HTERT RPE-1 (cell line): ENCODE results near the gene PTPRM.
"Not testable (repeated sequence)": the region's sequence is repeated elsewhere in the genome, so short reads cannot be mapped to it uniquely, and the experiment has no call there.

ENCODE experiments used
- in situ Hi-C: fragments of 300-500 bp; cut with MboI; formaldehyde crosslinking; loops from 4 replicates; pipeline ENCODE4 v1.14.3; 2020; ENCODE audit warnings: low sequenced_read_pairs

The PTPRM gene

GRCh38 chr18:7924616-7925015, 357.5 kb downstream of the PTPRM start:
- in situ Hi-C loops: no loop called here

DNA sequence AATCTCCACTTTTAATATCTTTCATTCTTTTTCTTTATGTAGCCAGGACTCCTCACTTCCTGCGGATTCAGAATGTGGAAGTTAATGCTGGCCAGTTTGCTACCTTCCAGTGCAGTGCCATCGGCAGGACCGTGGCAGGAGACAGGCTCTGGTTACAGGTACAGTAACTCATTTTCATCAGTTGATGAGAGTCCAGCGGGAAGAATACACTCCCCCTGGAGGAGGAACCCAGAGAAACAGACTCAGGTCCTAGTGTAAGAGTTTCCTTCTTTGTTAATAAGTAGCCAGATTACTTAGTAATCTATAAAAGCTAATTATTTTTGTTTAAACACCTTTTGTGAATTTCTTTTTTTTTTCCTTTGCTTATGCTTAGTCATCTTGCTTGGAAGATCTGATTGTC, 359.4 kb downstream of the PTPRM start:
- in situ Hi-C loops: no loop called here

- in situ Hi-C loops: no loop called here
Measured at GRCh38 chr18:7927119-7927518, 360.0 kb downstream of the PTPRM start.

GRCh38 chr18:7931763-7932162, 364.6 kb downstream of the PTPRM start:
- in situ Hi-C loops: no loop called here

- in situ Hi-C loops: no loop called here
Measured at GRCh38 chr18:7937268-7937667, 370.2 kb downstream of the PTPRM start.

GRCh38 chr18:7939521-7939920, 372.4 kb downstream of the PTPRM start:
- in situ Hi-C loops: no loop called here

DNA sequence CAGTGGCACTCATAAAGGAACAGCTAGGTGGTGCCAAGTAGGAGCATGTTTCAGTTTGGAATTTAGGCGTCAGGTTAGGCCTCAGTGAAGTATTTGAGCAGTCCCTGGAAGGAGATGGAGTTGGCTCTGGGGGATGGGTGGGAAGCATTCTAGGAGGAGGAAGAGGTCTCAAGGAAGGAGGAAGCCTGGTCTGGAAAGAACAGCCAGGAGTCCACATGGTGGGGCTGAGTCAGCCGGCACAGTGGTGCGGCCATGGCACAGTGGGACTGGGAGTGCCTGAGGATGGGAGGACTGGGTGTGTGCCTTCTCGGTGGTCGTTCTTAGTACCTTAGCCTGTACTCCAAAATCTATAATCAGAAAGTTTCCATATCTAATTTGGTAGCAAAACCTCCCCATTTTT, 373.3 kb downstream of the PTPRM start:
- in situ Hi-C loops: no loop called here

DNA sequence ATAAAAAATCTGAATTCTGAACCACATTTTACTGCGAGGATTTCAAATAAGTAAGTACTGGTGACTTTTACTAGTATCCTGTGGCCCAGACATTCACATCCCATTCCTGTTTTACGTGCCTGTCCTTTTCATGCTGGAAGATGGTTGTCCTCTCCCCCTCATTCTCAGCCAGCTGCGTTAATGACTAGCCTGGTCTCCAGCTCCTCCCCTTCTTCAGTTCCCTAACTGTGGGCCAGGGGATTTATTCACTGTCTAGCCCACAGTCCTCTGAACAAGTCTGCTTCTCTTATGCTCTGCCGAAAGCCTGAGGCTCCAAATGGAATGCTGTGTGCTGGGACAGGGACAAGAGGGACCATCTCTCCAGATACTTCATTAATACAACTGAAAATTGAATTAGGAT, 373.9 kb downstream of the PTPRM start:
- in situ Hi-C loops: no loop called here

DNA sequence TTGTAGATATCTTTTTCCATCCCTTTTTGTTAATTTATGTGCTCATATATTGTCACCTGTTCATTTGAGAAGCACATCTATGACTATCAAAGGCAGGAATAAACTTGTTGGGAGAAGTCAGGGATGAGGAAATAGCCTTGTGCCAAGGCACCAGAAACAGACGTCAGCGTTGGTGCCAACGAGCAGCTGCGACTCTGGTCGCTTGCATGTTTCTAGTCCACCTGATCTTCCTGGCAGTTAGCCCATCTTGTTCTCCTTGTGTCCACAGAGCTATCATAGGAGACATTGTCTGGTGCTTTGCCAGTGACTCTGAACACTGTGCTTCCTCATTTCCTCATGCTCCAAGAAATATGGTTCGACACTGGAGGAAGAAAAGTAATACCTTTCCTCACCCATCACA, 374.4 kb downstream of the PTPRM start:
- in situ Hi-C loops: no loop called here

- in situ Hi-C loops: no loop called here
Measured at GRCh38 chr18:7945882-7946281, 378.8 kb downstream of the PTPRM start.

DNA sequence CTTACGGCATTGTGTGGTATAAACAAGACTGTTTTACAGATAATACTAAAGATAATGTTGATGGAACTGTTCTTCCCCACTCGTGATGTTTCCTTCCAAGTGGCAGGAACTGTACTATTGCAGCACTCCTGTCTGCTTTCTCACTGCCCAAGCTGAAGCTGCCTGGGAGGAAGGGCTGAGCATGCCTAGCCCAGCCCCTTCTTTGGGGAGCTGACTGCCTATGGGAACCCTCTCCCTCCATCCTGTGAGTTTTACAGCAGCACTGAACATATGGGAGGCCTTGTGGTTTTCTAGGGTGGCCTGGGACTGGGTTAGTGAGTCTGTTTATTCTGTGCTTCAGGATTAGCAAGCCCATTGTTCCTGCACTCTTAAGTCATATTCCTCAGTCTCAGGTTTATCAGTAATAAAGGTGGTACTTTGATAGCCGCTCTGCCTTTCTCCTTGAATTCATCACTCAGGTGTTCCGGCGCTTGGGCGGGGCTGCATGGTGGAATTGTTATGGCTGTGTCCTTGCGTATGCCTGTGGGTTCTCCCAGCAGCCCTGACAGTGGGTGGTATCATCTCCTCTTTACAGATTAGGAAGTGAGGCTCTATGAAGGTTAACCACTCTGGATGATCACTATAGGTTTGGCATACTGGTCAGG, 379.7 kb downstream of the PTPRM start:
- in situ Hi-C loops: no loop called here

DNA sequence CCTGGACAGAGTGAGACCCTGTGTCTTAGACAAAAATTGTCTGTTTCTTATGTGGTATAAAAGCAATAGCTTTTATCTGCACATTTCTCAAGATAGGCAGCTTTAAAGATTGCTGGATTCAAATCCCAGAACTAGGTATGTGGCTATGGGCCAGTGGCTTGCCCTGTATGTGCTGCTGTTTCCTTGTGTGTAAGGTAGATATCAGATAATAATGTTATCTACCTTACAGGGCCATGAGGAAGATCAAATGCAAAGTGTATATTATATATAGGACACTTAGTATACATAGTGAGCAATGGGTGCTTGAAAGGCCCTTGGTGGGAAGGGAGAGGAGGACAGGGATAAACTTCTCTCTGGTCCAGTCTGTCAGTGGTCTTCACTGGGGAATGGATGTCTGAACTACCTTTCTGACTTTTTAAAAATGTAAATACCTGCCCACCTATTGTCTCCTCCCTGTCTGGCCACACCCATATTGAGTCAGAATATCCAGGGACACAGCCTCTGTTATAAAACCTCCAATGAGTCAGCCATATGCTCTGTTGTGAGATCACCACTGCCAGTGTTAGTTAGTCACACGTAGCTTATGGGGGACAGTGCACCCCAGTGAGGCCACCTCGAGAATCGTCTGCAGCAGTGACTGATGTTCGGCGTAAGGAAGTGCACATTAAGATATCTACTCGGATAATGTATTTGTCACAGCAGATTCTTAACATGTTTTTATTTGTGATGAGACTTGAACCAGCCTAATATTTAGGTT, 383.4 kb downstream of the PTPRM start:
- in situ Hi-C loops: no loop called here

DNA sequence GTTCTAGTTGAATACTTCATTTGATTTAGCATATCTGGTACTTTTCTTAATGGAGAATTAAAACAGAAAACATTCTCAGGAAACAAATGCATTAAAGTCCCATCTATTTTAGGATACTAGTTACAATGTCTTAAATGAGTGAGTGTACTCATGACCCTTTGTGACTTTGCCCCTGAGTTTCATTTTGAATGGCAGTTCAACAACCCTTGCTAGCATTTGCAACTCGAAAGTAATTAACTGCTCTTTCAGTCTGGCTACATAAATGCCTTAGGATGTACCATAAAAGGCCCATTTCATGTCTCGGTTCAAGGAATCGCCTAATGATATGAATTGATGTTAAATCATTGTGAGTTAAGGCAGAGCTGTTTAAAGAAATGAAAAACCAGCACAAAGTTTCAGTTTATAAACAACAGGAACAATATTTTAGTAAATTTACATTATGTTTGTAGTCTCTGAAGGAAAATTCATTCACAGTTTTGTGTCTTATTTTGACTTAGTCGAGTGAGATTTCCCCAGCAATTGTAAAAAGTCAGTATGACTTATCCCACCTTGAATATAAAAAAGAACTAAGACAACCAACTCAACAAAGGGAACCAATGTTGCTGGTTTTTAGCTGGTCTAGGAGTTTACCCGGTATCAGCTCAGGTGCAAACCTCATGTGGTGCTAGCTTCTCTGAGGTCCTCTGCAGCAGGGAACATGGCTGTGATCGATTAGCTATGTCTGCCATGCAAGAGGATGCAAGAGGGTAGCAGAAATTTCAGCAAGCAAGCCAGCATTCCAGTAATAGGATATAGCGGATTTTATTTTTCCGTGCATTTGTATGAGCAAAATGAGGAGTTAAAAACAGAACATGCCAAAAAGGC, 386.2 kb downstream of the PTPRM start:
- in situ Hi-C loops: no loop called here

- in situ Hi-C loops: no loop called here
Measured at GRCh38 chr18:7954238-7954637, 387.1 kb downstream of the PTPRM start.

DNA sequence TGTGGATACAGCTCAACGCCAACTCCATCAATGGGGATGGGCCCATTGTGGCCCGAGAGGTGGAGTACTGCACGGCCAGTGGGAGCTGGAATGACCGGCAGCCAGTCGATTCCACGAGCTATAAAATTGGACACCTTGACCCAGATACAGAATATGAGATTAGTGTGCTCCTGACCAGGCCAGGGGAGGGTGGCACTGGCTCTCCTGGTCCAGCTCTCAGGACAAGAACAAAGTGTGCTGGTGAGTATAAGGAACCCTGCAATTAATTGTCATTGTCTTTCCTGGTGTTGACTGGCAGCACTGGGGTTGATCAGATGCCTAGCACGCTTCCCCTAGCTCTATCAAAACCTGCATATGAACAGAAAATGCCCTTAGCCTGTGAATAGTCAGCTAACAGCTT, 388.1 kb downstream of the PTPRM start:
- in situ Hi-C loops: no loop called here

DNA sequence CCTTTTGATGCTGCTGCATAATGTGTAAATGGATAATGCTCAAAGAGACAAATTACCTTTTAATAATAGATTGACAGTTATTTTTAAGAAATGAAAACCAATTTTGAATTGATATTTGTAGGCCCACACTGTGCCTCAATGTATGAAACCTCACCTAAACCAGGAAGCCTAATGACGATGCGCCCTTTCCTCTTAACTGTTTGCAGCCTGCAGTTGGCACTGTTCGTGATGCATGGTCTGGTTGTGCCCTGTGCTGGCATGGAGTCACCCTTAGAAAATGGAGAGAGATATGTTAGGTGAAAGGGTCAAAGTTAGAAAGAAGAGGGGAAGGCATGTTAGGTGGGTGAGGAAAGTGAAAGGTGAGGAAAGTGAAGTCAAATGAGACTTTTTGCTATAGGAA, 390.2 kb downstream of the PTPRM start:
- in situ Hi-C loops: no loop called here

DNA sequence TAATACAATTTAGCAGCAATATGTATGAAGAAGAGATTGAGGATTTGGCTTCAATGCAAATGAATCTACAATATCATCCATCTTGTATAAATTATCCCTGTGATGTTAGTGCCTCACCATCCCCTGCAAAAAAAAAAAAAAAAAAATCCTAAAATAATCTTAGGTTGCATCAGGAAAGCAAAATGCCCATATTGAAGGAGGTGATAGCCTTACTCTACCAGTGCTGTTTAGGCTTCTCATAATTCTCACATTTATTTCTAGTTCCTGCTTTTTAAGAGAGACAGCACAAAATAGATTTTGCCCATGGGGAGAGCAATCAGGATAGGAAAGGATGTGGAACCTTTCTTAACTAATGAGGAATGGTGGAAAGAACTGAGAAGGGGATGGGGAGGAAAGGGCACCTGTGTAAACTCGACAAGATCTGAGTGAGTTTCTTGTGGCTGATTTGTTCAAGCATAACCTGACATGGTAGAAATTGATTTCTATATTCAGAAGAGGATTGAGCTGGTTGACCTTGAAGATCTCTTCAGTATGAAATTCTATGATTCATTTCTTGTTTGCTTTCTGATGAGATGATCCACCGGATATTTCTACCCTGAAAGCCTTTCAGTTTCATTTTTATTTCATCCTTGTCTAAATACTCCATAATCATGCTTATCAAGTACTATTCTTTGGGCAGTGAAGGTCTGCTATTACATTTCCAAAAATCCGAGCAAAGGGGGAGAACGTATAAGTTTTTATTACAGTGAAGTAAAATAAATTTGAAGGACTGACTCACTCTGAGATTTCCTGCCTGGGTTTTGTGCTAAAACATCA, 391.2 kb downstream of the PTPRM start:
- in situ Hi-C loops: no loop called here

DNA sequence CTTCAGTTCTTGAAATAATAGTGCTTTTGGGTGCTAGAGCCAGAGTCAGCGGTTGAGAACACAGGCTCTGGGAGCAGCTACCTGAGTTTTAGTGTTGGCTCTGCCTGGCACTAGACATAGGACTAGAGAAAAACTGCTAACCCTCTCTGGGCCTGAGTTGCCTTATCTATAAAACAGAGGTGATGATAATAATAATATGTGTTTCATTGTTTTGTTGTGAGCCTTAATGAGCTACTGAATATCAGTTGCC, 391.7 kb downstream of the PTPRM start:
- in situ Hi-C loops: no loop called here

DNA sequence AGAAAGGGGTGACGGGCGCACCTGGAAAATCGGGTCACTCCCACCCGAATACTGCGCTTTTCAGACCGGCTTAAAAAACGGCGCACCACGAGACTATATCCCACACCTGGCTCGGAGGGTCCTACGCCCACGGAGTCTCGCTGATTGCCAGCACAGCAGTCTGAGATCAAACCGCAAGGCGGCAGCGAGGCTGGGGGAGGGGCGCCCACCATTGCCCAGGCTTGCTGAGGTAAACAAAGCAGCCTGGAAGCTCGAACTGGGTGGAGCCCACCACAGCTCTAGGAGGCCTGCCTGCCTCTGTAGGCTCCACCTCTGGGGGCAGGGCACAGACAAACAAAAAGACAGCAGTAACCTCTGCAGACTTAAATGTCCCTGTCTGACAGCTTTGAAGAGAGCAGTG, 399.6 kb downstream of the PTPRM start:
- in situ Hi-C loops: not testable (repeated sequence)

DNA sequence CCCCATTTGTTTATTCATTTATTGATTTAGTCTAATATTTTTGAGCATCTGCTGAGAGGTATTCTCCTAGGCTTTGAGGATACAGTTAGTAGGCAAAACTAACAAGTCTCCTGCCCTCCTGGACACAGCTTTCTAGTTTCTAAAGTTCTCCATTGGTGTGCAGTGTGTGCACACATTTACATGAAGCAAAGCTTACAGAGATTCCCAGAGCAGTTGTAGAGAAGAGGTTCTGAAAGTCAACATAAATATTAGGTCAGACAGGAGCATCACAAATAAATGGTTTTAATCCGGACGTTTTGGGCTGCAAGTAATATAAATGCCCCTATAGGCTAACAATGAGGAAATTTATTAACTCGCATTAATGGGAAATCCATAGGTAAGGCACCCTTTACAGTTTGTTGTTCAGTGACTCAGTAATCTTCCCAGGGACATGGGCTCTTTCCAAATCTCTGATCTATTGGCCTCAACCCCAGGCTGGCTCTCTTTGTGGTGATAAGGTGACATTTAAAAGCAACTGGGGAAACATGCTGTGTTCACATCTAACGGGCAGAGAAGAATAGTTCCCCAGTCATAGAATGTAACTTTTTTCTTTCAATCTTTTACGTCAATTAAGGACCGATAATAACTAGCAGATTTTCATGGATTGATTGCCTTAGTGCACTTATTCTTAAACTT, 407.2 kb downstream of the PTPRM start:
- in situ Hi-C loops: no loop called here

- in situ Hi-C loops: no loop called here
Measured at GRCh38 chr18:7977897-7978296, 410.8 kb downstream of the PTPRM start.
